NK-92 (cell line): ENCODE results near the gene KAT8.

Experiments used
- DNase-seq: peaks from one replicate; lab custom pipeline; 2025; ENCODE audit not compliant: unreplicated experiment; lab: John Stamatoyannopoulos, UW

The KAT8 gene

GRCh38 chr16:31117384-31118222, at the start of gene KAT8:
Gene KAT8 (plus strand): TSS chr16:31117664. CDS start chr16:31117682, 18 bp downstream.
- DNase-seq = peak; percentile 81

- no peak for DNase-seq
Measured at GRCh38 chr16:31071861-31072260, 45.6 kb upstream of the KAT8 start.

GRCh38 chr16:31072540-31073141, 44.8 kb upstream of the KAT8 start:
- no peak for DNase-seq

GRCh38 chr16:31073142-31073969, 44.1 kb upstream of the KAT8 start:
- no peak for DNase-seq

- DNase-seq = peak; percentile 86
Measured at GRCh38 chr16:31073970-31074813, 43.3 kb upstream of the KAT8 start, which contains the start of the genes ZNF646 and ZNF668. Gene ZNF646 (plus strand): TSS chr16:31074422. CDS start chr16:31076325, 1,903 bp downstream. Gene ZNF668 (minus strand): TSS chr16:31074240. CDS start chr16:31064459, 9,781 bp downstream.

- DNase-seq = no peak
Measured at GRCh38 chr16:31074814-31075183, 42.7 kb upstream of the KAT8 start.

- no peak for DNase-seq
Measured at GRCh38 chr16:31076319-31076718, 41.1 kb upstream of the KAT8 start.

- DNase-seq = no peak
Measured at GRCh38 chr16:31077024-31077423, 40.4 kb upstream of the KAT8 start.

- DNase-seq = no peak
Measured at GRCh38 chr16:31077592-31078396, 39.7 kb upstream of the KAT8 start.

GRCh38 chr16:31078597-31079341, 38.7 kb upstream of the KAT8 start:
- no peak for DNase-seq

GRCh38 chr16:31079342-31079944, 38.0 kb upstream of the KAT8 start:
- DNase-seq = no peak

- no peak for DNase-seq
Measured at GRCh38 chr16:31080035-31080629, 37.3 kb upstream of the KAT8 start.

- DNase-seq = no peak
Measured at GRCh38 chr16:31080756-31081419, 36.6 kb upstream of the KAT8 start.

GRCh38 chr16:31081428-31082351, 35.8 kb upstream of the KAT8 start:
- no peak for DNase-seq

- no peak for DNase-seq
Measured at GRCh38 chr16:31082368-31083045, 35.0 kb upstream of the KAT8 start.

- no peak for DNase-seq
Measured at GRCh38 chr16:31083081-31083480, 34.4 kb upstream of the KAT8 start.
